Neural cell (in vitro differentiated cells): ENCODE results near the gene ETV7.

Experiments
- CTCF ChIP-seq: fragments of 450-650 bp; IDR thresholded peaks from 2 replicates; pipeline ENCODE4 v1.5.1; 2014; ENCODE audit warnings: antibody characterized with exemption, mild to moderate bottlenecking, moderate library complexity; ENCODE audit not compliant: poor library complexity, severe bottlenecking
- EP300 ChIP-seq: fragments of 450-650 bp; conservative IDR thresholded peaks from 2 replicates; pipeline ENCODE4 v1.6.1; 2014; ENCODE audit warnings: antibody characterized with exemption, mild to moderate bottlenecking, moderate library complexity; ENCODE audit not compliant: poor library complexity, severe bottlenecking
- EZH2 ChIP-seq: fragments of 200-600, 300-800 bp; shearing (Covaris generic), sonication (generic); IDR thresholded peaks from 2 replicates; pipeline ENCODE4 v1.6.1; 2014; ENCODE audit warnings: antibody characterized with exemption, low read length, borderline replicate concordance, mild to moderate bottlenecking; ENCODE audit not compliant: insufficient read depth, poor library complexity, severe bottlenecking
- POLR2AphosphoS5 ChIP-seq: IDR thresholded peaks from 2 replicates; pipeline ENCODE4 v1.6.1; 2012
- RAD21 ChIP-seq: fragments of 450-650 bp; conservative IDR thresholded peaks from 2 replicates; pipeline ENCODE4 v1.6.1; 2014; ENCODE audit warnings: antibody characterized with exemption, mild to moderate bottlenecking, moderate library complexity
- REST ChIP-seq: IDR thresholded peaks from 2 replicates; pipeline ENCODE4 v1.6.1; 2012; ENCODE audit warnings: borderline replicate concordance
- SMC3 ChIP-seq: fragments of 450-650 bp; conservative IDR thresholded peaks from 2 replicates; pipeline ENCODE4 v1.6.1; 2014; ENCODE audit warnings: antibody characterized with exemption, mild to moderate bottlenecking, moderate library complexity; ENCODE audit not compliant: poor library complexity
- TAF1 ChIP-seq: IDR thresholded peaks from 2 replicates; pipeline ENCODE4 v1.6.1; 2012; ENCODE audit warnings: low read depth

GRCh38 chr6:36333931-36334725, 53.3 kb downstream of the ETV7 start:
- TF ChIP-seq EZH2 (no peak), CTCF (no peak), SMC3 (no peak), RAD21 (no peak), REST (peak; percentile 98), POLR2AphosphoS5 (peak; percentile 26), TAF1 (no peak), EP300 (no peak)
